Bronchial epithelial cell (primary cell): Measurements from ENCODE around the gene TKT. TPM values are rescaled to one million over a fixed set of nuclear protein-coding genes. Genes with fewer than 3 reads are reported as not detected.
"Not testable (repeated sequence)": the region's sequence is repeated elsewhere in the genome, so short reads cannot be mapped to it uniquely, and the experiment has no call there.

Experiments
- DNase-seq: peaks from one replicate; pipeline ENCODE4 v3.0.0-alpha.2; 2010; ENCODE audit warnings: low read depth
- FAIRE-seq: peaks from 2 replicates; lab custom pipeline; 2011; peaks lifted over from hg19 to GRCh38; lab: Jason Lieb, UNC
- H3K27me3 ChIP-seq: 2 replicates; pipeline ENCODE4 v1.5.1; 2011; ENCODE audit warnings: low read length; ENCODE audit not compliant: control insufficient read depth, insufficient read depth
- H3K36me3 ChIP-seq: 2 replicates; pipeline ENCODE4 v1.5.1; 2011; ENCODE audit warnings: low read length; ENCODE audit not compliant: control insufficient read depth, insufficient read depth
- H3K4me3 ChIP-seq: 2 replicates; pipeline ENCODE4 v1.5.1; 2011; ENCODE audit warnings: mild to moderate bottlenecking, low read depth, low read length, control low read depth
- CTCF ChIP-seq: IDR thresholded peaks from 2 replicates; pipeline ENCODE4 v1.5.1; 2011; ENCODE audit warnings: mild to moderate bottlenecking, moderate library complexity, low read length, control low read depth, inconsistent platforms; ENCODE audit not compliant: insufficient read depth, severe bottlenecking
- total RNA-seq: library from RNA; depleted of rRNA; stranded (reverse); fragments of >200 nt; gene quantifications from 2 replicates; pipeline ENCODE4 v1.2.1, GENCODE V29; 2014

TKT gene
- total RNA-seq, 1 donor from 2014 or later: 341 TPM

GRCh38 chr3:53253707-53254508, 1.9 kb downstream of the TKT start:
- no peaks in the 10 kb centered on the region for H3K27me3 ChIP-seq
- DNase-seq (no peak), FAIRE-seq (no peak)
- no peak for TF ChIP-seq CTCF
- H3K36me3 ChIP-seq: peaks cover 15% of the 10 kb centered on the region
- H3K4me3 ChIP-seq: peak overlapping the region; percentile 94

- H3K27me3 ChIP-seq, DNase-seq, FAIRE-seq: not testable (repeated sequence)
- peaks cover 18% of the 10 kb centered on the region for H3K36me3 ChIP-seq
- H3K4me3 ChIP-seq: peak overlapping the region; percentile 94
Measured at GRCh38 chr3:53252947-53253322, 2.9 kb downstream of the TKT start.

- no peaks in the 10 kb centered on the region for H3K27me3 ChIP-seq
- peak overlapping the region; percentile 94 for H3K4me3 ChIP-seq
- H3K36me3 ChIP-seq: peaks cover 19% of the 10 kb centered on the region
- no peak for DNase-seq
- peak; percentile 55 for FAIRE-seq
- TF ChIP-seq CTCF: no peak
Measured at GRCh38 chr3:53252096-53252946, 3.5 kb downstream of the TKT start.

- H3K36me3 ChIP-seq: peaks cover 21% of the 10 kb centered on the region
- FAIRE-seq: peak; percentile 47
- no peak for TF ChIP-seq CTCF
- DNase-seq: no peak
- no peaks in the 10 kb centered on the region for H3K27me3 ChIP-seq
- no peak overlapping the region for H3K4me3 ChIP-seq
Measured at GRCh38 chr3:53250881-53251605, 4.8 kb downstream of the TKT start.

- no peak overlapping the region for H3K4me3 ChIP-seq
- peaks cover 21% of the 10 kb centered on the region for H3K36me3 ChIP-seq
- no peaks in the 10 kb centered on the region for H3K27me3 ChIP-seq
- TF ChIP-seq CTCF: no peak
- no peak for FAIRE-seq
- DNase-seq: no peak
Measured at GRCh38 chr3:53250453-53250852, 5.4 kb downstream of the TKT start.
